Neutrophil (primary cell): Measurements from ENCODE around the gene HSPA12B.

Source experiments
- H3K27ac ChIP-seq: fragments of 200-600 bp; sonication (generic); 2 replicates; pipeline ENCODE4 v1.5.1; 2016; ENCODE audit warnings: mild to moderate bottlenecking, moderate library complexity
- H3K27me3 ChIP-seq: fragments of 200-600 bp; sonication (generic); 2 replicates; pipeline ENCODE4 v1.6.0; 2016; ENCODE audit warnings: mild to moderate bottlenecking
- H3K36me3 ChIP-seq: fragments of 200-600 bp; sonication (generic); 2 replicates; pipeline ENCODE4 v1.5.1; 2017
- H3K4me1 ChIP-seq, 2 experiments: fragments of 200-600 bp in 1 of 2; sonication (generic) in 1 of 2; 1 replicate in 1 of 2; 2 replicates in 1 of 2; pipeline versions ENCODE4 v1.5.1 to v1.6.1; 2013 to 2016; ENCODE audit warnings: low read depth in 1 of 2, low read length in 1 of 2, mild to moderate bottlenecking in 1 of 2, moderate library complexity in 1 of 2; ENCODE audit not compliant: control insufficient read depth in 1 of 2, insufficient read depth in 1 of 2
- H3K4me3 ChIP-seq, 2 experiments: fragments of 200-600 bp in 1 of 2; sonication (generic) in 1 of 2; 1 replicate in 1 of 2; 2 replicates in 1 of 2; pipeline ENCODE4 v1.5.1; 2013 to 2016; ENCODE audit warnings: low read depth in 1 of 2, low read length in 1 of 2, mild to moderate bottlenecking in 1 of 2, moderate library complexity in 1 of 2
- H3K9me3 ChIP-seq: fragments of 200-600 bp; sonication (generic); 2 replicates; pipeline ENCODE4 v1.5.1; 2016
- TF ChIP-seq, protein P1 (sequence below): fragments of 200-600 bp; sonication (generic); IDR thresholded peaks from 2 replicates; pipeline ENCODE4 v1.5.1; 2016; ENCODE audit warnings: antibody characterized with exemption

Gene HSPA12B

DNA sequence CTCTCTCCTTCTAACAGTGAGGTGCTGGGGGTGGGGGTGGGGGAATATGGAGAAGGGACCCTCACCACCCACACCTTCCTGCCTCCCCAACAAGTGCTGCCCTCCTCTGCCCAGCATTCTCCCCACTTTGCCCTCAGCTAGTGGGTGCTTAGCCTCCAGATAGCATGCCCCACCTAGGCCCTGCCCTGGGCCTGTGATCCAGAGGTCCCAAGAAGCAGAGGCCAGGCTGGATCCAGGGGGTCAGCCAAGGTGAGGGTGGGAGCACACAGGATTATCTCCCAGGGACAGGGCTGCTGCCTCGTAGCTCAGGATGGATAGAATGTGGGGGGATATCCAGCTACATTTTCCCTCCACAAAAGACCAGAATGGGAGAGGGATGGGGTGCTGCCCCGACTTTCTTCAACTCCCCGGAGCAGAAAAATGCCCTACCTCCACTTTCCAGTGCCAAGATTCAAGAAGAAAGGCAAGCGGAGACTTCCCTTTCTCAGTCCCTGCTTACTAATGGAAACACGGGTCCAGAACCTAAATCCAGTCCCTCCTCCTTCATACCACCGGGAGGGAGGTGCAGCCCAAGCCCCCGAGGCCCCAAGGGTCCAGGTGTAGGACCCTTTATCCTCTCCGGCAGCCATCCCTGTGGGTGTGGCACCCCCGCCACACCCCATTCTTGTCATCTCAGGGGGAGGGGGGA is 34.1 kb downstream of the HSPA12B start:
- Histone ChIP-seq H3K36me3 (no peaks in the 10 kb centered on the region), H3K4me3 (peak overlapping the region; percentile 86 to 92), H3K27ac (peak overlapping the region; percentile 86), H3K9me3 (no peaks in the 10 kb centered on the region), H3K27me3 (no peaks in the 10 kb centered on the region), H3K4me1 (peaks cover 71 to 76% of the 10 kb centered on the region in 2 experiments)
- TF ChIP-seq, protein P1, sequence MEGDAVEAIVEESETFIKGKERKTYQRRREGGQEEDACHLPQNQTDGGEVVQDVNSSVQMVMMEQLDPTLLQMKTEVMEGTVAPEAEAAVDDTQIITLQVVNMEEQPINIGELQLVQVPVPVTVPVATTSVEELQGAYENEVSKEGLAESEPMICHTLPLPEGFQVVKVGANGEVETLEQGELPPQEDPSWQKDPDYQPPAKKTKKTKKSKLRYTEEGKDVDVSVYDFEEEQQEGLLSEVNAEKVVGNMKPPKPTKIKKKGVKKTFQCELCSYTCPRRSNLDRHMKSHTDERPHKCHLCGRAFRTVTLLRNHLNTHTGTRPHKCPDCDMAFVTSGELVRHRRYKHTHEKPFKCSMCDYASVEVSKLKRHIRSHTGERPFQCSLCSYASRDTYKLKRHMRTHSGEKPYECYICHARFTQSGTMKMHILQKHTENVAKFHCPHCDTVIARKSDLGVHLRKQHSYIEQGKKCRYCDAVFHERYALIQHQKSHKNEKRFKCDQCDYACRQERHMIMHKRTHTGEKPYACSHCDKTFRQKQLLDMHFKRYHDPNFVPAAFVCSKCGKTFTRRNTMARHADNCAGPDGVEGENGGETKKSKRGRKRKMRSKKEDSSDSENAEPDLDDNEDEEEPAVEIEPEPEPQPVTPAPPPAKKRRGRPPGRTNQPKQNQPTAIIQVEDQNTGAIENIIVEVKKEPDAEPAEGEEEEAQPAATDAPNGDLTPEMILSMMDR: no peak

DNA sequence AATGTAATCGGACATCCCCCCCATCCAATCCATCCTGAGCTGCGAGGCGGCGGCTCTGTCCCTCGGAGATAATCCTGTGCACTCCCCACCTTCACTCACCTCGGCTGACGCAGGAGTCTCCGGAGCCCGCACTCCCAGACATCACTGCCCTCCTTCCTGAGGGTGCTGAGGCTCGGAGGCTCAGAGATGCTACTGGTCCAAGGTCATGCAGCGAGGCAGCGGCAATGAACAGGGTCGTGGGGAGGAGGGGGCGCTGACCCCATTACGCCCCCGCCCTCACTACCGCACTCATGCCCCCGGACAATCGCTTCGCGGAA is 34.6 kb downstream of the HSPA12B start:
- TF ChIP-seq, protein P1: no peak
- Histone ChIP-seq H3K4me1 (peaks cover 72 to 79% of the 10 kb centered on the region in 2 experiments), H3K27ac (peak overlapping the region; percentile 86), H3K4me3 (peak overlapping the region; percentile 86 to 92), H3K27me3 (no peaks in the 10 kb centered on the region), H3K9me3 (no peaks in the 10 kb centered on the region), H3K36me3 (no peaks in the 10 kb centered on the region)

DNA sequence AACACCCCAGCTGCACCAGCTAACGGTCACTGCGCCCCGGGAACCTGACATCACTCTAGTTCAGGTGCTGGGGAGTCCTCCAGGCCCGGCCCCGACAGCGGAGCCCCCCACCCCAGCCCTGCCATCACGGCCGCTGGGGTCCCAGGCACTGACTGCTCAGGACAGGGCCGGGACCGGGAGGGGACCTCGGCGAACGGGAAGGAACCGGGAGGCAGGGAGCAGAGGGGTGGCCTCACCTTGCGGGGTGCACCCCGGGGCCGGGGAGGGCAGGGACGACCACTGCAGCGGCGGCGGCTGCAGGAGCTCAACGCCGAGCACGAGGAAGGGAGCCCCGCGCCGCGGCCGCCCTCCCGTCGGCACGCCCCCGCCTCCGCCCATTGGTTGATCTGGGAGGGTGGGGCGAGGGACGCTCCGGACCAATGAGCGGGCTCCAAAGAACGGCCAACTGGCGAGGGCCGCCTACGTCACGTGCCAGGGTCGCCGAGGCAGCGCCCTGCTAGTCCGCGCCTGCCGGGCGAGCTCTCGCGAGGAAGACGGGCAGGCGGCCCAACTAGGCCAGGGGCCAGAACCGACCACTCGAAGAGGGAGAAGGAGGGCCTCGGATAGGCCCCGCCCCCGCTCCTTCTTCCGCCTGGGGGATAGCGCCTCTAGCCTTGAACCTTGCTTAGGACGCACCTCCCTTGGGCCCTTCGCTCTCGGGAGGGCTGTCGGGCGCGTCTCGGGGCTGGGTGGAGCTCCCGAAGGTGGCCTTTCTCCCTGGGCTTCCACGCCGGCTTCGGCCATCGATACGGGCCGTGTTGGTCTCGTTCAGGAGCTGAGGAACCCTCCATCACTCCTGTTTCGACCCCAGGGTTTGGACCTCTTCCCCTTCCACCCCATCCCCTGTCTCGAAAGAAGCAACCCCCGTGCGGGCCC is 35.2 kb downstream of the HSPA12B start, which contains the start of gene ADISSP:
TSS of gene ADISSP (minus strand) at position 327 of the 915 bp plus-strand sequence. CDS start 7,653 bp downstream, outside the sequence.
- H3K4me3 ChIP-seq: peak within 1 kb of the TSS; percentile 86 to 92
- TF ChIP-seq, protein P1: peak; percentile 61

DNA sequence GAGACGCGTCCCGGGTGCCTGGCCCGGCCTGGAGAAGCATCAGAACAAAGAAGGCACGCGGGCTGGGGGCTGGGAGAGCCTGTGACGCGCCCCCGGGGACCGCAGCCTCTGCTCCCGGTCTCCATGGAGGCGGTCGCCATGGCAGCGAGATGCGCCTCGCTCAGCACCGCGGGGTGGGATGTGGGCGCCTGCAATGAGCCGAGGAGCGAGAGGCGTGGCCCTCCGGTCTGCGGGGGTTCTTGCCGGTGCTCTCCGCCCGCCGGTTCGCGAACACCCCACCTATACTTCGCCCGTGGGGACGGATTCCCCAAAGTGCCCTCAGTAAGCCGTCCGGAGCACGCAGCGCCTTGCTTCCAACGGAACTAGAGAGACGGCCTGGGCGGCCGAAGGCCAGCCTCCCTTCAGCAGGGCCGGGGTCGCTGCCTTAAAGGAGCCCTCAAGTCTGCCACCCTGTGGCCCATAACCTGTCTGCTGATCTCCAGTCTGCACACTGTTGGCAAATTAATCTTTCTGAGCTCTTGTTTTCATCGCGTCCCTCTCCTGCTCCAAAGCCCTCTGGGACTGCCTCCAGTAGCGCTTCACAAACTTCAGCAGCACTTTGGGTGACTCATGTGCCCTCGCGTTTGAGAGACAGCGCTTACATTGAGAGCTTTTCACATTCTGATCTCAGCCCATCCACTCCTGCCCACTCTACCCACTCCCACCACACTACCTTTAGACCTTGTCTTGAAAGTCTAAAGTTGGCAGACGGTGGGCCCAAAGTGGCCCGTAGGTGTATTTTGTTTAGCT is 36.1 kb downstream of the HSPA12B start:
- H3K27me3 ChIP-seq: no peaks in the 10 kb centered on the region
- H3K4me1 ChIP-seq: peaks cover 69% of the 10 kb centered on the region in 2 experiments
- TF ChIP-seq, protein P1: no peak
- H3K27ac ChIP-seq: peak overlapping the region; percentile 86
- H3K9me3 ChIP-seq: no peaks in the 10 kb centered on the region
- peak overlapping the region; percentile 86 to 92 for H3K4me3 ChIP-seq
- H3K36me3 ChIP-seq: no peaks in the 10 kb centered on the region

More for the DNA sequence above, 35.2 kb downstream of the HSPA12B start, which contains the start of gene ADISSP:
- peaks cover 72 to 75% of the 10 kb centered on the region in 2 experiments for H3K4me1 ChIP-seq
- no peaks in the 10 kb centered on the region for H3K9me3 ChIP-seq
- H3K27ac ChIP-seq: peak within 1 kb of the TSS; percentile 86
- H3K36me3 ChIP-seq: no peaks in the 10 kb centered on the region
- H3K27me3 ChIP-seq: no peaks in the 10 kb centered on the region

DNA sequence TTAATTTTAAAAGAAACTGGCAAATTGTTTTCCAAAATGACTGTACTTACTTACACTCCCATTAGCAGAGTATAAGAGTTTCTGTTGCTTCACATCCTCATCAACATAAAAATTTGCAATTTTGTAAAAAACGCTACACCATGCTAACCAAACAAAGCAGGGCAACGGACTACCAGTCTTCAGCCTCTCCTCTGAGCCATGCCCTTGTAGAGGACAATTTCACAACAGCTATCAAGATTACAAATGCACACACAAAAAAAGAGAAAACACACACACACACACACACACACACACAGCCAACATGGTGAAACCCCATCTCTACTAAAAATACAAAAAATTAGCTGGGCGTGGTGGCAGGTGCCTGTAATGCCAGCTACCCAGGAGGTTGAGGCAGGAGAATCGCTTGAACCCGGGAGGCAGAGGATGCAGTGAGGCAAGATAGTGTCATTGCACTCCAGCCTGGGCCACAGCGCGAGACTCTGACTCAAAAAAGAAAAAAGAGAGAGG is 39.1 kb downstream of the HSPA12B start:
- H3K4me1 ChIP-seq: peaks cover 53 to 56% of the 10 kb centered on the region in 2 experiments
- H3K36me3 ChIP-seq: no peaks in the 10 kb centered on the region
- H3K27me3 ChIP-seq: no peaks in the 10 kb centered on the region
- no peaks in the 10 kb centered on the region for H3K9me3 ChIP-seq
- no peak overlapping the region for H3K4me3 ChIP-seq
- H3K27ac ChIP-seq: peak overlapping the region; percentile 33
- TF ChIP-seq, protein P1: no peak
